Measurements from ENCODE around the gene SOAT2. TPM values are rescaled to one million over a fixed set of nuclear protein-coding genes. Genes with fewer than 3 reads are reported as not detected.
A peak's percentile ranks its signal among the peaks of the same experiment; 100 is the strongest.

Gene SOAT2
- polyA plus RNA-seq, 2 of the 4 experiments (the other 2 are of a cell fraction) = 0.09 to 0.14 TPM

GRCh38 chr12:53067074-53067992 is 36.0 kb upstream of the SOAT2 start:
- Histone ChIP-seq H3K4me1 (peaks cover 31% of the 10 kb centered on the region), H3K9me3 (no peaks in the 10 kb centered on the region), H3K4me3 (no peak overlapping the region), H3K27ac (peak overlapping the region in 1 of 2 experiments; percentile 87; a peak in 1 of 6 replicates), H3K4me2 (no peak overlapping the region)
- peak in 1 of 2 experiments; percentile 1; a peak in 1 of 6 replicates for ATAC-seq
- WGBS (ENCODE audit: missing lambda C conversion rate) = 84% methylated on average over 7 of the region's 7 CpGs
- ChIA-PET CTCF (interaction anchor here (1.0 to 45.5 kb wide), 16 partner anchors 17 to 255 kb away, joined by 3 to 1424 read pairs (median 13); partner anchors contain the start of genes AAAS, CSAD, IGFBP6 and SOAT2), POLR2A (interaction anchor here (0.8 to 3.2 kb wide), 4 partner anchors 12 to 31 kb away, joined by 3 to 29 read pairs (median 8); partner anchors contain the start of genes IGFBP6 and SPRYD3)
- TF ChIP-seq BCL3 (IDR thresholded peaks at IDR 0.05) (no peak), GATA3 (IDR thresholded peaks at IDR 0.05; ENCODE audit: borderline replicate concordance) (no peak), HDAC2 (IDR thresholded peaks at IDR 0.05) (no peak), ZFP36 (IDR thresholded peaks at IDR 0.05; ENCODE audit: borderline replicate concordance, partially characterized antibody) (no peak), KDM1A (IDR thresholded peaks at IDR 0.05; ENCODE audit: low read depth) (no peak), POLR2AphosphoS2 (conservative IDR thresholded peaks at IDR 0.05; ENCODE audit: low read length) (no peak), RARB (CRISPR knock-in tag; IDR thresholded peaks at IDR 0.05) (no peak), HOXB13 (CRISPR knock-in tag; IDR thresholded peaks at IDR 0.05; ENCODE audit: low read depth) (no peak)
- DNase-seq (ENCODE audit: low read depth in 1 of 2, low spot score in 1 of 2) = no peak
- FAIRE-seq = no peak

- H3K4me2 ChIP-seq = no peak overlapping the region
- no peak for DNase-seq (ENCODE audit: low read depth in 1 of 2, low spot score in 1 of 2)
- ChIA-PET CTCF (interaction anchor here (0.6 to 45.5 kb wide), 10 partner anchors 18 to 224 kb away, joined by 3 to 1424 read pairs (median 22); partner anchors contain the start of genes IGFBP6, SOAT2, SPRYD3 and TNS2), POLR2A (interaction anchor here (0.8 to 2.7 kb wide), 2 partner anchors 11 to 21 kb away, joined by 3 to 11 read pairs; partner anchors contain the start of gene SPRYD3)
- ATAC-seq = no peak
- no peak for TF ChIP-seq SMC3 (IDR thresholded peaks at IDR 0.05)
- no peak for TF ChIP-seq SREBF2 (IDR thresholded peaks at IDR 0.05)
- TF ChIP-seq ELK1 (IDR thresholded peaks at IDR 0.05; ENCODE audit: low read depth, low read length) = no peak
- WGBS (ENCODE audit: missing lambda C conversion rate) = 93% methylated on average over 13 of the region's 13 CpGs
- peaks cover 29% of the 10 kb centered on the region for H3K4me1 ChIP-seq
- H3K9me3 ChIP-seq = no peaks in the 10 kb centered on the region
- peak overlapping the region in 1 of 2 experiments; percentile 87; a peak in 1 of 6 replicates for H3K27ac ChIP-seq
- H3K4me3 ChIP-seq = no peak overlapping the region
- FAIRE-seq = no peak
These were observed 35.1 kb upstream of the SOAT2 start for GRCh38 chr12:53067993-53068770.

GRCh38 chr12:53068811-53069585 is 34.3 kb upstream of the SOAT2 start:
- WGBS (ENCODE audit: missing lambda C conversion rate) = 88% methylated on average over 15 of the region's 15 CpGs
- TF ChIP-seq CBX8 (IDR thresholded peaks at IDR 0.05) (no peak), TFCP2L1 (CRISPR knock-in tag; IDR thresholded peaks at IDR 0.05) (no peak), MAX (IDR thresholded peaks at IDR 0.05) (no peak), BCL3 (IDR thresholded peaks at IDR 0.05) (no peak), HOXB13 (CRISPR knock-in tag; IDR thresholded peaks at IDR 0.05; ENCODE audit: low read depth) (no peak), BHLHE40 (IDR thresholded peaks at IDR 0.05; ENCODE audit: low read depth, low read length) (no peak), NR3C1 (IDR thresholded peaks at IDR 0.05) (no peak), PHF8 (IDR thresholded peaks at IDR 0.05; ENCODE audit: borderline replicate concordance, low read depth) (no peak)
- Histone ChIP-seq H3K27ac (peak overlapping the region in 1 of 2 experiments; percentile 87; a peak in 1 of 6 replicates), H3K4me3 (no peak overlapping the region), H3K4me1 (peaks cover 24% of the 10 kb centered on the region), H3K4me2 (no peak overlapping the region), H3K9me3 (no peaks in the 10 kb centered on the region)
- ATAC-seq (no peak), FAIRE-seq (no peak), DNase-seq (ENCODE audit: low read depth in 1 of 2, low spot score in 1 of 2) (no peak)
- ChIA-PET CTCF (interaction anchor here (0.6 to 45.5 kb wide), 9 partner anchors 4 to 223 kb away, joined by 3 to 1424 read pairs (median 42); partner anchors contain the start of genes IGFBP6, SOAT2, SPRYD3 and TNS2), POLR2A (interaction anchor here (2.7 kb wide), 1 partner anchor 10 kb away, joined by 11 read pairs; the partner anchor contains the start of gene SPRYD3)
